ES-I3 (cell line): ENCODE results near the gene FSTL4.

ENCODE experiments used
- H3K36me3 ChIP-seq: 2 replicates; pipeline ENCODE4 v1.6.1; 2013; ENCODE audit warnings: mild to moderate bottlenecking, low read length, control low read depth, moderate library complexity; ENCODE audit not compliant: insufficient read depth
- H3K4me1 ChIP-seq: 2 replicates; pipeline ENCODE4 v1.6.1; 2013; ENCODE audit warnings: mild to moderate bottlenecking, control low read depth, low read length; ENCODE audit not compliant: insufficient read depth
- H3K9ac ChIP-seq: 2 replicates; pipeline ENCODE4 v1.6.1; 2013; ENCODE audit warnings: low read depth, mild to moderate bottlenecking, low read length, moderate library complexity
- H3K9me3 ChIP-seq: 2 replicates; pipeline ENCODE4 v1.6.1; 2013; ENCODE audit warnings: mild to moderate bottlenecking, low read length, moderate library complexity; ENCODE audit not compliant: control insufficient read depth, insufficient read depth

Gene FSTL4

GRCh38 chr5:133408322-133408721 is 204.0 kb downstream of the FSTL4 start:
- H3K4me1 ChIP-seq, result no peaks in the 10 kb centered on the region
- no peaks in the 10 kb centered on the region for H3K36me3 ChIP-seq
- H3K9me3 ChIP-seq, result no peaks in the 10 kb centered on the region
- no peak overlapping the region for H3K9ac ChIP-seq

GRCh38 chr5:133406977-133407632 is 205.2 kb downstream of the FSTL4 start:
- Histone ChIP-seq H3K36me3 (no peaks in the 10 kb centered on the region), H3K9me3 (no peaks in the 10 kb centered on the region), H3K9ac (no peak overlapping the region), H3K4me1 (no peaks in the 10 kb centered on the region)

GRCh38 chr5:133406208-133406976 is 205.9 kb downstream of the FSTL4 start:
- Histone ChIP-seq H3K9ac (no peak overlapping the region), H3K4me1 (no peaks in the 10 kb centered on the region), H3K9me3 (no peaks in the 10 kb centered on the region), H3K36me3 (no peaks in the 10 kb centered on the region)

- no peaks in the 10 kb centered on the region for H3K9me3 ChIP-seq
- H3K36me3 ChIP-seq, result no peaks in the 10 kb centered on the region
- peaks cover 5% of the 10 kb centered on the region for H3K4me1 ChIP-seq
- H3K9ac ChIP-seq, result no peak overlapping the region
These were observed 206.9 kb downstream of the FSTL4 start for GRCh38 chr5:133405275-133406034.

- Histone ChIP-seq H3K9me3 (no peaks in the 10 kb centered on the region), H3K4me1 (peaks cover 5% of the 10 kb centered on the region), H3K9ac (no peak overlapping the region), H3K36me3 (no peaks in the 10 kb centered on the region)
These were observed 207.6 kb downstream of the FSTL4 start for GRCh38 chr5:133404724-133405123.

- H3K4me1 ChIP-seq, result peaks cover 5% of the 10 kb centered on the region
- no peaks in the 10 kb centered on the region for H3K9me3 ChIP-seq
- H3K36me3 ChIP-seq, result no peaks in the 10 kb centered on the region
- H3K9ac ChIP-seq, result no peak overlapping the region
These were observed 208.5 kb downstream of the FSTL4 start for GRCh38 chr5:133403741-133404364.

GRCh38 chr5:133402775-133403174 is 209.6 kb downstream of the FSTL4 start:
- no peaks in the 10 kb centered on the region for H3K9me3 ChIP-seq
- no peak overlapping the region for H3K9ac ChIP-seq
- H3K4me1 ChIP-seq, result peaks cover 5% of the 10 kb centered on the region
- no peaks in the 10 kb centered on the region for H3K36me3 ChIP-seq

GRCh38 chr5:133401731-133402347 is 210.5 kb downstream of the FSTL4 start:
- H3K9ac ChIP-seq, result no peak overlapping the region
- H3K4me1 ChIP-seq, result peaks cover 5% of the 10 kb centered on the region
- no peaks in the 10 kb centered on the region for H3K9me3 ChIP-seq
- H3K36me3 ChIP-seq, result no peaks in the 10 kb centered on the region

GRCh38 chr5:133400831-133401351 is 211.4 kb downstream of the FSTL4 start:
- Histone ChIP-seq H3K36me3 (no peaks in the 10 kb centered on the region), H3K9ac (no peak overlapping the region), H3K4me1 (peaks cover 5% of the 10 kb centered on the region), H3K9me3 (no peaks in the 10 kb centered on the region)

- Histone ChIP-seq H3K36me3 (no peaks in the 10 kb centered on the region), H3K4me1 (peaks cover 5% of the 10 kb centered on the region), H3K9me3 (no peaks in the 10 kb centered on the region), H3K9ac (no peak overlapping the region)
These were observed 212.2 kb downstream of the FSTL4 start for GRCh38 chr5:133400120-133400519.

- no peaks in the 10 kb centered on the region for H3K9me3 ChIP-seq
- H3K4me1 ChIP-seq, result peaks cover 5% of the 10 kb centered on the region
- H3K9ac ChIP-seq, result no peak overlapping the region
- no peaks in the 10 kb centered on the region for H3K36me3 ChIP-seq
These were observed 213.0 kb downstream of the FSTL4 start for GRCh38 chr5:133399247-133399891.

- peaks cover 5% of the 10 kb centered on the region for H3K4me1 ChIP-seq
These were observed 213.7 kb downstream of the FSTL4 start for GRCh38 chr5:133398646-133399101.

GRCh38 chr5:133397990-133398645 is 214.2 kb downstream of the FSTL4 start:
- peaks cover 5% of the 10 kb centered on the region for H3K4me1 ChIP-seq
- H3K9me3 ChIP-seq, result no peaks in the 10 kb centered on the region
- H3K36me3 ChIP-seq, result no peaks in the 10 kb centered on the region
- H3K9ac ChIP-seq, result no peak overlapping the region

More at GRCh38 chr5:133398646-133399101, 213.7 kb downstream of the FSTL4 start:
- Histone ChIP-seq H3K9ac (no peak overlapping the region), H3K36me3 (no peaks in the 10 kb centered on the region), H3K9me3 (no peaks in the 10 kb centered on the region)
